HG02884 (cell line): ENCODE data around the gene DUSP16.
"Not testable (repeated sequence)": the region's sequence is repeated elsewhere in the genome, so short reads cannot be mapped to it uniquely, and the experiment has no call there.

Experiments
- ATAC-seq: cut with Tn5 transposase; IDR thresholded peaks from one replicate; pipeline ENCODE4 v1.9.1; 2021; ENCODE audit warnings: mild to moderate bottlenecking, moderate library complexity; ENCODE audit not compliant: unreplicated experiment

DUSP16 gene

DNA sequence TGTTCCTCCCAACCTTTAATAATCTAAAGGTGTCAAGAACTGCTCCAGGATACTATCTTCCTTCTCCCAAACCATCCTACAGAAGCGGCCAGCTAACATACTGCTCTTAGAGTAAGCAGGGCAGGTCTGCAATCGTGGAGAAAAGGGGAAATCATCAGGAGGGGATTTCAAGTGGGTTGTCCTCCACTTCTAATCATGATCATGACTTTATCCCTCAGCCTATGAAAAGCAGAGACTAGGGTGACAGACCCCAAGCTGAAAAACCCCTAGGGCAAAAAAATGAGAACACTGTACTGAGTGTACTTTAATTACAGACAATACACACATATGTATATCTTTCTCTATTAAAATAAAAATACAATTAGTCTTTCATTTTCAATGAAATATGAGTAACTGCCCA is 13.9 kb downstream of the DUSP16 start:
- no peak for ATAC-seq

DNA sequence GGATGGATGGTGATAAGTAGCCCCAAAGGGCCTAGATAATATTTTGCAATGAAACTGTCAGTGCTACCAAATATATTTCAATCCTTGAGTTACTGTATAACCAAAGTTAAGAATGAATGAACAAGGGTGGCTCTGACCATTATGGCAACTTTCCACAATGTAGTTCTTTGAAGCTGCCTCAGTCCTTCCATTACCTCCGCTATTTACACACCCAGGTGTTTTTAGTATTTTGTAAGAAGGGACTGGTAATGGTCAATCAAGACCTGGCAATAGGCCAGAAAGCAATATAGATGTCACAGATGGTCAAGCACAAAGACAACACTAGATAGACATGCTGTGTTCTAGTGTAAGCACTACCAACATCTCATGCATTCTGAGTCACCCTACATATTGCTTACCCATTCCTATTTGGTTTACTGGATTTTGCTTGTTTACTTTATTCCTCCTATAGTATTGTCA is 16.3 kb downstream of the DUSP16 start:
- ATAC-seq: no peak

DNA sequence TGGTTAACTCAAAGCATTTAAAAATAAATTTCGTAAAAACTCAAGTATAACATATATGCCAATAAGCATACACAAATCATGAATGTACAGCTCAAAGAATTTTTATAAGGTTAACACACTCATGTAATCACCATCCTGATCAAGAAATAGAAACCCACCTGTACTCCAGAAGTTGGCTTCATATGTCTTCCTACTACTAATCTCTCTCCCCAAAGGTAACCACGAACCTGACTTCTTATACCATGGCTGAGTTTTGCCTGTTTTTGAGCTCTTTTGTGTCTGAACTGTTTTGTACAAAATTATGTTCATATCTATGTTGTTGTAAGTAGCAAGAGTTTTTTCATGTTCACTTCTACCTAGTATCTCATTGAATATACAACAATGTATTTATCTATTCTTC is 18.7 kb downstream of the DUSP16 start:
- ATAC-seq: no peak

DNA sequence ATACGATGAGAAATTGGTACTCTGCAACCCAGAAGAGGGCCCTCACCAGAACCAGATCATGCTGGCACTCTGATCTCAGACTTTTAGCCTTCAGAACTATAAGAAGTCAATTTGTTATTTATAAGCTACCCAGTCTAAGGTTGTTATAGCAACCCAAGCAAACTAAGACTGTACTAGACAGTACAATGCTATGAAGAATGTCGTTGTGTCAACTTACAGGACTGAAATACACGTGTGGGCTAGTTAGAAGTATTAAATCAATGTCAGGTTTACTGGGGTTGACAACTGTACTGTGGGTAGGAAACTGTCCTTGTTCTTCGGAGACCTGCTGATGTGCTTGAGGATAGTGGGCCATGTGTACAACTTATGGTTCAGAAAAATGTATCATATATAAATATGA is 19.7 kb downstream of the DUSP16 start:
- no peak for ATAC-seq

DNA sequence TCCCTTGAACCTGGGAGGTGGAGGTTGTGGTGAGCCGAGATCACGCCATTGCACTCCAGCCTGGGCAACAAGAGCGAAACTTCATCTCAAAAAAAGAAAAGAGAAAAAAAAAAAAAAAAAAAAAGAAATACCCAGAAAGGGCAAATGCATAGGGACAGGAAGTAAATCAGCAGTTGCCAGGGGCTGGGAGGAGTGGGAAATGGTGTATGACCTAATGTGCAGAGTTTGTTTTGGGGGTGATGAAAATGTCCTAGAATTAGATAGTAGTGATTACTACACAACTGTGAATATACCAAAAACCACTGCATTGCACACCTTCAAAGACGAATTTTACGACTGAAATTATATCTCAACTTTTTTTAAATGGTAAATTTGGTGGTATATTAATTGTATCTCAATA is 20.4 kb downstream of the DUSP16 start:
- ATAC-seq: no peak

DNA sequence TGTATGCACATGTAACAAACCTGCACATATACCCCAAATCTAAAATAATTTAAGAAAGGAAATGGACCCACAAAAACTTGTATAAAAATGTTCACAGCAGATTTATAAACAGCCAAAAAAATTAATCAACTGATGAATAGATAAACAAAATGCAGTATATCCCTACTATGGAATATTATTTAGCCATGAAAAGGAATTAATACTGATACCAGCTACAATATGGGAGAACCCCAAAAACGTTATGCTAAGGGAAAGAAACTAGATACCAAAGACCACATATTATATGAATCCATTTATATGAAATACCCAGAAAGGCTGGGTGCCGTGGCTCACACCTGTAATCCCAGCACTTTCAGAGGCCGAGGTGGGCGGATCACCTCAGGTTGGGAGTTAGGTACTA is 20.9 kb downstream of the DUSP16 start:
- no peak for ATAC-seq

DNA sequence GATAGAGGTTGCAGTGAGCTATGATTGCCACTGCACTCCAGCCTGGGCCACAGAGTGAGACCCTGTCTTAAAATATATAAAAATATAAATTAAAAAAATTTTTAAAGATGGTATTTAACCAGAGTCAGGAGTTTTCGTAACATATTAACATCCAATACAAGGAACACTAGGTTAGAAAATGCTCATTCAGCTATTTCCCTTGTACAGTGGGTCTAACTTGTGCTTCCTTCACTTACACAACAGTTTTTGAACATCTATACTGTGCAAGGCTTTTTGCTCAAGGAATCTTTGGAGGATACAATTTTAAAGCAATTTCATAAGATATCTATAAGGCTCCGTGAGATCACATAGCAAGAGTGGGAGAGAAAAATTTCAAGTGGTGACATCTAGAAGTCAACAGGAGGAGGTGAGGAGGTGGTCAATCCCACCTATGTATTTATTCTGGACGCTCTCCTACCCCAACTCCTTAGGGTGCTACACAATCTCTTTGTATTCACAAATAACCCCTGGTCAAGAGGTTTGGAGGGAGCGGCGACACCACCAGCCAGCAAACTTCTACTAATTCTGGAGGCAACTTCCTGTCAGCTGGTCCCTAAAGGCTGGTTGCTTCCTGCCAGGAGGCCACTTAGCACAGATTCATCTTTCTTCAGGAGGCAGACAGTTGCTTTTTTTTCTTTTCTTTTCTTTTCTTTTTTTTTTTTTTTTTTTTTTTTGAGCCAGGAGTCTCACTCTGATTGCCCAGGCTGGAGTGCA is 22.2 kb downstream of the DUSP16 start:
- ATAC-seq: no peak

DNA sequence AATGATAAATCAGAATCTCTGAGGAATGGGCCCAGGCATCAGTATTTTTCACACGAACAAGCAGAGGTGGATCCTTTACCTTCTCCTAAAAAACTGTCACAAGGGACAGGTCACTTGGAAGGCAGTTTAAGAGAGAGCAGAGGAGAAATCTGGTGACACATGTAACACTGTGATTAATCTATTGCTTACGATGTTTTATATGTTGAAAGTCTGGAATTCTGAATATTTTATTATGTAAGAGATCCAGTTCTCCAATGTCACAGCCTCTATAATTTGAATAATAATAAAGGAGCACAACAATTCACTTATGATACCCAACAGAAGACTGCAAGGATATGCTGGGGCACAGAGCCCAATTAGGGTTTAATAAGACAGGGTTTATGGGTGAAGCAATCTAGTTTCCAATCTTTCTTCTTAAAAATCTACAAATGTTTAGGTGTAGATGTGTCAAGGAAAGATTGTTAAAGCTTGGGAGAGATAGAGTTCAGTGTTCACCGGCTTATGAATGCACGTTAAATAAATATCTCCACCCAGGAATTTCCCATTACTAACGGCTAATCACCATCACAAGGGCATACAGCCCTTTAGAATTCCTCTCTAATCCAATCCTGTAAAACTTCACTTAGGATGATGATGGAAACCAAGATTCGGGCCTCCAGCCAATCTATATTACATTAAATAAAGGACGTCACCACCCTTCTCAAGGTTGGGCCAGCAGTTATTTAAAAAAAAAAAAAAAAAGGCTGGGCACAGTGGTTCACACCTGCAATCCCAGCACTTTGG is 23.4 kb downstream of the DUSP16 start:
- no peak for ATAC-seq

DNA sequence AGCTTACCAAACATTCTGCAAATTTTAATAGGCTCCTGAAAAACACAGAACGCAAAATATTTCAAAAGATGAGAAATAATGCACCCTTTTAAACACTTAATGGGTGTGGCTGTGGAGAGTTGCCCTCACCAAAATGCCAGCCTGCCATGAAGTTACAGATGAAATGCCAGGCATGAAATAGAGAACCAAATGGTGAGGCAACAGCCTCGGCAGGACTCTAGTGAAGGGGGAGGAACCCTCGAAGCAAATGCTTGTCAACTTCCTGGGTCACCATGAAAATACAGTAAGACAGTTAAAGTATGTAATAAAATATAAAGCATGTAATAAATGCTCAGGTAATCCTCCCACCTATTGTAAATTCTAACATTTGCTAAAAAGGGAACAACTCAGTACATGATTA is 24.1 kb downstream of the DUSP16 start:
- no peak for ATAC-seq

DNA sequence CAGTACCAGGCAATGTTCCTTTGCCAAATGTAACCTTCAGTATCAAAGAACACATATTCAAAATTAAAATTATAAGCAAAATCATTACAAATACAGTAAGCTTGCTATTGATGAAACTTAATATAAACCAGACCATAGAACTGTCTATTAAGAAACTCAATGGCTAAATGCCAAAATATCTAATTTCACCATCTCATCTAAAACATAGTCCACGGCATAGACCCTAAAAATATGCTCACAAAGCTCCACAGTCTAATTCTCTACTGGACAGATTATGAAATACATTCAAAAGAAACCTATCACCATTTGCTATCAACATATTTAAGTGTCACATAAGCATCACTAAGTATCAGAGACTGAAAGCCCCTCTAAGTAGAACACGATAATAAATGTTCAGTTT is 25.2 kb downstream of the DUSP16 start:
- no peak for ATAC-seq

DNA sequence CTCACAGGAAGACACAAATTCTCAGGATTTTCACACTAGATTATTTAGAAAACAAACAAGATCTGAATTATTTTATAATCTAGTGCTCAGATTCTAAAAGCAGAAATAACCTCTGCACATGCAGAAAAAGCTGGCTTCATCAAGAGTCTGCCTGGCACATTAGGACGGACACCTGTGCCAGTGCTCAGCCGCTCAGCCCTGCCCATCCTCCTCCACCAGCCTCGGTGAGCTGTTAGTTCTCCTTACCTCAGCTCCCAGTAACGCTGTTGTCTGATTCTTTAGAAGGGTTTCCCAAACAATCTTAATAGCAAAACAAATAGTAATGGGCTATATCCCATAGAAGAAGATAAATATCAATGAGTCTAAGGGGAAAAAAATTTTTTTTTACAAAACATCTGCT is 27.7 kb downstream of the DUSP16 start:
- no peak for ATAC-seq

DNA sequence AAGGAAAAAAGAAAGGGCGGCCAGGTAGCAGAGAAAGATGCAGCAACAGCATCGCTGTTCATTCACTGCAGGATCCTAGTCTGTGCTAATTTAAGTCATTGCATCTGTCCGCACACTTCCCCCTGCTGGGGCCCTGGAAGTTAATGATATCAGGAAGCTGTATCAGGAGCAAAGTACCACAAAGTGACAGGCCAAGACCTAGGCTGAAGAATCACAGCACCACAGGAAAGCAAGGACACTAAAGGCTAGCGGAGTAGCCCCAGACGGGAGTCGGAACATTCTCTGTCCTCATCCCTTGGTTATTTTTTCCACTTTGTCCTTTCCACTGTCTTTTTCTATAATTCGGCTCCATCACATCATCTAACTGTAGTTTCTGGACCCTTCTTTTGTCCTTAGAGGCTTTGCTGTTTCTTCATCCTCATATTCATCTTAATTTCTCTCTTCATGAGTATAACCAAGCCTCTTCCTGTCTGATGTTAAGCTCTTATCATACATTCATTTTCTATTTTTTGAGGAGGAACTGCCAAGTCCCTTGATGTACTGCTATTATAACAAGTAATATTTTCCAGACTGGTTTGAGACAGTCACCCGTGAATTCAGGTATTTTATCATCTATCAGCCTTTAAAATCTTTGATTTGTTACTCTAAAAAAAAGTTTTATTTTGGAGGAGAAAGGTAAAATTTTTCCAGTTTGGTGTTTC is 28.3 kb downstream of the DUSP16 start:
- no peak for ATAC-seq

DNA sequence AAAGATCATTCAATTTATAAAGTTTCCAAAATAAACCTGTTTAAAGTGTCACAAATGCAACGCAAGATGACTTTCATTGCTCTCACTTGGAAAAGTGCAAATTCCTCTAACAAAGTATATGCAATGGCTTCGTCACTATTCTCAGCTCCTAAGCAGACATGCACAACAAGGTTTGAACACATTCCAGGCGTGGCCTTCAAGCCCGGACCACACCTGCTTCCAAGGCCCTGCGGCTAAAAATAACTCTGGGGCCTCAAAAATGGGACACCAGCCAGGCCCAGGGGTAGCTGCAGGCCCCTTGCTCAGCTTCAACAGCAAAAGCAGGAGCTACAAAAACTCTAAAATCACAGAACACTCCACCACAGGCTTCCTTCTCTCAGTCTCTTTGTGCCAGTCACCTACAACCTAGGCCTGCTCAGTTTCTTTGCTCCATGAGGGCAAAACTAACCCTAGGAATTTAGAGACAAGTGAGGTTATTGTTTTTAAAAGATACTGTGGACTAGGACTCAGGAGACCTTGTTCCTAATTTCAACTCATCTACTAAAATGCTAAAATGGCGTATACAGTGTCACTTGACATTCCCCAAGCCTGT is 29.3 kb downstream of the DUSP16 start:
- no peak for ATAC-seq

DNA sequence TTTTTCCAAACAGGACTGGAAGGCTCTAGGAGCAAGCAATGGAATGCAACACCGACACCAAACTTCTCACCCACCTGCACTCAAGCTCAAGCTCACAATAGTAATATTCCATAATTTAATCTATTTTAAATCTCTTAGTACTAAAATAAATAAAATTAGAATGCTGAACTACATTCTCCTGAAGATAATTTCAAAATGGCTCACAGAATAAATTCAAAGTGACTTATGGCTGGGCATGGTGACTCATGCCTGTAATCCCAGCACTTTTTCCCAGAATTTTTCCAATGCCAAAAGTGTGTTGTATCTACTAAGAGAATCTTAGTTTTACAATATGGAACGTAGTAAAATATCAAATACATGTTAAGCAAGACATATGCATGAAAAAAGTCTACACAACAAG is 31.5 kb downstream of the DUSP16 start:
- no peak for ATAC-seq

DNA sequence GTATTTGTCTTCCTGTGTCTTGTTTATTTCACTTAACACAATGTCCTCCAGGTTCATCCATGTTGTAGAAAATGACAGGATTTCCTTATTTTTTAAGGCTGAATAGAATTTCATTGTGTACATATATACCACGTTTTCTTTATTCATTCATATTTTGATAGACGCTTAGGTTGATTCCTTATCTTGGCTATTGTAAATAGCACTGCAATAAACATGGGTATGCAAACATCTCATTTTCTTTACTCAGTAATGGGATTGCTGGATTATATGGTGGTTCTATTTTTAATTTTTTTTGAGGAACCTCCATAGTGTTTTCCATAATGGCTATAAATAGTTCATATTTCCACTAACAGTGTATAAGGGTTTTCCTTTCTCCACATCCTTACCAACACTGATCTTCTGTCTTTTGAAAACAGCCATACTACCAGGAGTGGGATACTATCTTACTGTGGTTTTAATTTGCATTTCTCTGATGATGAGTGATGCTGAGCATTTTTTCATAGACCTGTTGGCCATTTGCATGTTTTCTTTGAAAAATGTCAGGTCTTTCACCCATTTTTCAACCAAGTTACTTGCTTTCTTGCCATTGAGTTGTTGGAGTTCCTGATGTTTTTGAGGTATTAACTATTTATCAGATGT is 32.8 kb downstream of the DUSP16 start:
- no peak for ATAC-seq

DNA sequence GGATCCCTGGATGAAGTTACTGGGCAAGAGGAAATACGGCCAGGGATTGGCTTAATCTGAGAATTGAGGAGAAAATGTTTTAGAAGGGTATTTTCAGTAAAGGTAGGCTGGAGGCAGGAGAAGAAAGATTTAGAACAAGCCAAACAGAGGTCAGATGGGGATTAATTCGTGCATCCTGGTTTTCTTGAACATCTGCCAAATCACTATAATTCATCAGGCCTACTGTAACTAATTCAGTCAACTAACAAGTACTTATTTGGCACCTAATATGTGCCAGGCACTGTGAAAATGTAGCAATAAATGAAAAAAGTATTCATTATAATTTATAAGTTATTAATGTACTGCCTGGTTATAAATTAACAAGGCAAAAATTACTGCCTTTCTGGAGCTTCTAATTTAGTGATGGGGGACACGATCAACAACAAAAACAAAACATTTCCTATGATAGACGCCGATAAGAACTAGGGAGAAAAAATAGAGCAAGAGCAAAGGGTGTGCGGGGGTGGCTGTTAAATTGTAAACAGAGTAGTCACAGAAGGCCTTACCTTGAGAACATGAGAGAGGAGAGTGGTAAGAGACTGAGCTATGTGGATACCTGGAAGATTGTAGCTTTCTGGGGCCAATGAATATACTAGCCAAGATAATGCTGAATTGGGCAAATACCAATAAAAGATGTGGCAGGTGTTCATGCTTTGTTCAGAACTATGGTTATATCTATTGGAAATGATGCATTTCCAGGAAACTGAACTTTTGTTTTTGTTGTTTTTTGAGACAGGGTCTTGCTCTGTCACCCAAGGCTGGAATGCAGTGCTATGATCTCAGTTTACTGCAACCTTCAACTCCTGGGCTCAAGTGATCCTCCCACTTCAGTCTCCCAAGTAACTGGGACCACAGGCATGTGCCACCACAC is 34.0 kb downstream of the DUSP16 start:
- no peak for ATAC-seq

DNA sequence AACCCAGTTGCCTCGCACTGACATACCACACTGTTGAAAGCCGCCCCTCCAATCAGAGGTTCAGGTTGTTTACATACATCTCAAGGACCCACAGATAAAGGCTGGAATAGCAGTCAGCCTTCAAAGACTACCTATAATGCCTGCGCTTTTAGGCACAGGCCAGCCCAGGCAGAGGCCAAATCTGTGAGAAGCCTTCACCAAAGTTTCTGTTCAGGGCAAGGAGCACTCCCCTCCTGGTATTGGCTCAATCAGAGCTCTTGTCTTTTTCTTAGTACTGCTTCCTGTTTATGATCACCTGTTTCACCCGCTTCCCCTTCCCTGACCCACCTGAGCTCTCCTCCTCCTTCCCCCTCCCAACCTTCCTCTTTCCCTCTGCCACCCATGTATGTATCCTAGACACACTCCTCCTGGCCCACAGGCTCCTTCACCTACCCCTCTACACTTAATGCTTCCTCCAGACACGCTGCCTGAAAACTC is 34.8 kb downstream of the DUSP16 start:
- ATAC-seq: no peak

DNA sequence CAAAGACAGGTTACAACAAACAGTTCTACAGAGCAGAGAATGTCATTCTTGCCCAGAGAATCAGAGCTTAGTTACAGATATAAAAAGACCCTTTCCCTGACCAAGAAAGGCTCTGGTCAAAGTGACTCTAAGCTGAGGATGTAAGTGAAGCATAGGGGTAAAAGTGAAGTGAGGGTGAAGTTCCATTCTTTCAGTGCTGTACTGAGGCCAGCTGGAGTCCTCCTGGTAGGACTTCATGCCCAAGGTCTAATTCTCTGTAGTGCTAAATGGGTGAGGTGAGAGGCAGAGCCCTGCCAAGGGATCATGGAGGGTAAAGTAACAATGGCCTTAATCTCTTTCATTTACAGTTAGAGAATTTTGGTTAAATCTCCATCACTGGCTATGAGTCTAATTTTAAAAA is 38.5 kb downstream of the DUSP16 start:
- no peak for ATAC-seq

DNA sequence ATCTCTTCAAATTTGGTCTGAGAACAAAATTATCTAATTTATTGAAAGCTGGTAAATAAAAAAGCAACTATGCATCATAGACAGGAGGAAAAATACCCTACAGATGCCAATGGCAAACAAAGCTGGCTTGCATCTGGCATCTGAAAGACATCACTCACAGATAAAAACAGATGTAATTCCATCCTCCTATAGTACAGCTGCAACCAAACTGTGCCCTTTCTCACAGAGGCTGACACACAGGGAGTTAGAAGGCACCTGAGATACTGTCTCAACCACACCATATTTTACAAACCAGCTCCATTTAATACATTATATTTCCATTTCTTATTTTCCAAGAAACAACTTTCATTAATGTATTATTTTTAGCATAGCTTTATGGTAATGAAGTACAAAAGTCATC is 39.4 kb downstream of the DUSP16 start:
- no peak for ATAC-seq

DNA sequence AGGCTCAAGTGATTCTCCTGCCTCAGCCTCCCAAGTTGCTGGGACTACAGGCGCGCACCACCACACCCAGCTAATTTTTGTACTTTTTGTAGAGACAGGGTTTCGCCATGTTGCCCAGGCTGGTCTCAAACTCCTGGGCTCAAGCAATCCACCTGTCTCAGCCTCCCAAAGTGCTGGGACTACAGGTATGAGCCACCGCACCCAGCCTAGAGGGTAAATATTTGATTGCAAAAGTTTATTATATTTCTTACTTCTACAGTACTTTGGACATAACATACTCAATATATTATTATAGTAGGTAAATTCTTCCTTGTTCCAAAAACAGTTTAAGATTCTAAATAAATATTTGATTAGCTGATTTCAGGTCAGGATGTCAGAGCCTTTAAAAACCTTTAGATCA is 40.0 kb downstream of the DUSP16 start:
- not testable (repeated sequence) for ATAC-seq
